Peyer's patch (tissue), 4 donors: ENCODE data around the gene EIF3L. TPM values are rescaled to one million over a fixed set of nuclear protein-coding genes. Genes with fewer than 3 reads are reported as not detected.

Source experiments
- DNase-seq, 3 donors: peaks; one replicate each; pipeline ENCODE4 v3.0.0-alpha.2; 2017 to 2019
- H3K27ac ChIP-seq, 4 donors: fragments of 200-600 bp; sonication (generic); one replicate each; pipeline ENCODE4 v1.5.1; 2016 to 2019
- H3K27me3 ChIP-seq, 2 donors: fragments of 200-600 bp; sonication (generic); one replicate each; pipeline ENCODE4 v1.5.1; 2019
- H3K36me3 ChIP-seq, 3 donors: fragments of 200-600 bp; sonication (generic); one replicate each; pipeline ENCODE4 v1.5.1; 2016 to 2019
- H3K4me1 ChIP-seq, 4 donors: fragments of 200-600 bp; sonication (generic); one replicate each; pipeline ENCODE4 v1.5.1; 2016 to 2019
- H3K4me3 ChIP-seq, 4 donors: fragments of 200-600 bp; sonication (generic); 1 replicate in 3 of 4; 2 replicates in 1 of 4; pipeline ENCODE4 v1.5.1; 2016 to 2019; ENCODE audit warnings: mild to moderate bottlenecking in 1 of 4
- H3K9me3 ChIP-seq, 4 donors: fragments of 200-600 bp; sonication (generic); one replicate each; pipeline ENCODE4 v1.5.1; 2016 to 2019; ENCODE audit warnings: mild to moderate bottlenecking in 1 of 4
- POLR2A ChIP-seq, 2 donors: fragments of 450-650 bp; IDR thresholded peaks; one replicate each; pipeline ENCODE4 v1.5.1; 2017; ENCODE audit warnings: antibody characterized with exemption in 2 of 2, mild to moderate bottlenecking in 2 of 2, moderate library complexity in 2 of 2
- total RNA-seq, 4 donors: library from RNA; depleted of rRNA; stranded (reverse); fragments of >200 nt; gene quantifications; one replicate each; pipeline ENCODE4 v1.1.0, GENCODE V29; 2016
- TF ChIP-seq, protein P1 (sequence below), 6 experiments: fragments of 450-650 bp in 4 of 6; fragments of 200-600 bp in 2 of 6; sonication (generic) in 1 of 6; IDR thresholded peaks; one replicate each; pipeline ENCODE4 v1.5.1; 2017 to 2019; ENCODE audit warnings: antibody characterized with exemption in 6 of 6, mild to moderate bottlenecking in 3 of 6, moderate library complexity in 1 of 6

Gene EIF3L
- total RNA-seq, 4 donors from 2014 or later = 123 to 229 (median 185) TPM

DNA sequence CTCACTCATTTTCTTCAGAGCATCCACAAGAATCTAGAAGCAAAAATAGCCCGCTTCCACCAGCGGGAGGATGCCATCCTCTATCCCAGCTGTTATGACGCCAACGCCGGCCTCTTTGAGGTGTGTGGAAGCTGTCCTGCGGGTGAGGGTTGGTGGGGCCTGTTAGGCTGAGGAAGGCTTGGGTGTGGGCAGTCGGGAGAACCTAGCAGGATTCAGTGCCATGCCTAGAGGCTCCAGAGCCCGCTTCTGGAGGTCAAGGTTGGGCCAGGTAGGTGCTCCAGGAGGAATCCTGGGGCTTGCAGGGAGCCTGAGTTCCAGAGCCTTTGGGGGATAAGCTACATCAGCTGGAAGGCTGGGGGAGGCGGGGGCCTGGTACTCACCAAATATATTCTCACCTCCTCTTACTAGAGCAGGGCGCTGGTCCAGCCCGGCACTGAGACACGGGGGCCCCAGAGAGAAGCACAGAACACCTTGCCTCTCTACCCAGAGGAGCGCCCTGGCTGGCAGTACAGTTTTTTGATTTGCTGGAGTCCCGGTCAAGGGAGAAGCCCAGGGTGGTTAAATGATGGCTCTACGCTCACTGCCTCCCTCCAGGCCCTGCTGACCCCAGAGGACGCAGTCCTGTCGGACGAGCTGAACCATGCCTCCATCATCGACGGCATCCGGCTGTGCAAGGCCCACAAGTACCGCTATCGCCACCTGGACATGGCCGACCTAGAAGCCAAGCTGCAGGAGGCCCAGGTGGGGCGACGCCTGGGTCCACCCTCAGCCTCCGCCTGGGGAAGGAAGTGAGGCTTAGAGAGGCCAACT, 36.1 kb upstream of the EIF3L start:
- TF ChIP-seq, protein P1, sequence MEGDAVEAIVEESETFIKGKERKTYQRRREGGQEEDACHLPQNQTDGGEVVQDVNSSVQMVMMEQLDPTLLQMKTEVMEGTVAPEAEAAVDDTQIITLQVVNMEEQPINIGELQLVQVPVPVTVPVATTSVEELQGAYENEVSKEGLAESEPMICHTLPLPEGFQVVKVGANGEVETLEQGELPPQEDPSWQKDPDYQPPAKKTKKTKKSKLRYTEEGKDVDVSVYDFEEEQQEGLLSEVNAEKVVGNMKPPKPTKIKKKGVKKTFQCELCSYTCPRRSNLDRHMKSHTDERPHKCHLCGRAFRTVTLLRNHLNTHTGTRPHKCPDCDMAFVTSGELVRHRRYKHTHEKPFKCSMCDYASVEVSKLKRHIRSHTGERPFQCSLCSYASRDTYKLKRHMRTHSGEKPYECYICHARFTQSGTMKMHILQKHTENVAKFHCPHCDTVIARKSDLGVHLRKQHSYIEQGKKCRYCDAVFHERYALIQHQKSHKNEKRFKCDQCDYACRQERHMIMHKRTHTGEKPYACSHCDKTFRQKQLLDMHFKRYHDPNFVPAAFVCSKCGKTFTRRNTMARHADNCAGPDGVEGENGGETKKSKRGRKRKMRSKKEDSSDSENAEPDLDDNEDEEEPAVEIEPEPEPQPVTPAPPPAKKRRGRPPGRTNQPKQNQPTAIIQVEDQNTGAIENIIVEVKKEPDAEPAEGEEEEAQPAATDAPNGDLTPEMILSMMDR (IDR thresholded peaks at IDR 0.05) = no peak
- TF ChIP-seq POLR2A (IDR thresholded peaks at IDR 0.05) = no peak
- Histone ChIP-seq H3K4me3 (no peak overlapping the region), H3K36me3 (peaks cover 0 to 6% (median 0%) of the 10 kb centered on the region in 3 donors), H3K27me3 (no peaks in the 10 kb centered on the region), H3K4me1 (peaks cover 7 to 21% (median 11%) of the 10 kb centered on the region in 4 donors), H3K27ac (no peak overlapping the region), H3K9me3 (no peaks in the 10 kb centered on the region)
- no peak for DNase-seq

GRCh38 chr22:37815593-37815992, 33.6 kb upstream of the EIF3L start:
- H3K4me3 ChIP-seq = no peak overlapping the region
- H3K27ac ChIP-seq = no peak overlapping the region
- no peak for DNase-seq
- H3K27me3 ChIP-seq = no peaks in the 10 kb centered on the region
- H3K36me3 ChIP-seq = peaks cover 0 to 6% (median 0%) of the 10 kb centered on the region in 3 donors
- TF ChIP-seq, protein P1 (IDR thresholded peaks at IDR 0.05) = no peak
- TF ChIP-seq POLR2A (IDR thresholded peaks at IDR 0.05) = no peak
- no peaks in the 10 kb centered on the region for H3K9me3 ChIP-seq
- H3K4me1 ChIP-seq = peaks cover 10 to 20% (median 16%) of the 10 kb centered on the region in 4 donors

DNA sequence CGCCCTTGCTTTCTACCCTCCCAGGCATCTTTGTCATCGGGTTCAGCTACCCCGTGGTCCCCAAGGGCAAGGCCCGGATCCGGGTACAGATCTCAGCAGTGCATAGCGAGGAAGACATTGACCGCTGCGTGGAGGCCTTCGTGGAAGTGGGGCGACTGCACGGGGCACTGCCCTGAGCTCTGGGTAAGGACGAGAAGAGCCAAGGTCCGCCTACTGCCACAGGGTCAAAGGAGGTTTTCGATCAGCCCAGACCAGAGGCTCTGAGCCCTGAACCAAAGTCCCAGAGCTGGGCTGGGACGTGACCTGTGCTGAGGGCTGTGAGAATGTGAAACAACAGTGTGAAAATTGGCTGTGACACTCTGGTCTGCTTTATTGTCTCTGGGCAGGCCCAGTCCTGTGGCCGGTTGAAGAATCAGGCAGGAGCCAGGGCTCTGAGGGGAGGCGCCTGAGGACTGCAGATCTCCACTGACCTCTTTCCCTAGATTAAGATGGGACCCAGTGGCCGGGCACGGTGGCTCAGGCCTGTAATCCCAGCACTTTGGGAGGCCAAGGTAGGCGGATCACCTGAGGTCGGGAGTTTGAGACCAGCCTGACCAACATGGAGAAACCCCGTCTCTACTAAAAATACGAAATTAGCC, 32.6 kb upstream of the EIF3L start:
- no peaks in the 10 kb centered on the region for H3K27me3 ChIP-seq
- no peaks in the 10 kb centered on the region for H3K9me3 ChIP-seq
- TF ChIP-seq, protein P1 (IDR thresholded peaks at IDR 0.05) = no peak
- TF ChIP-seq POLR2A (IDR thresholded peaks at IDR 0.05) = no peak

GRCh38 chr22:37817705-37818408, 31.4 kb upstream of the EIF3L start:
- Histone ChIP-seq H3K4me1 (peaks cover 10 to 20% (median 16%) of the 10 kb centered on the region in 4 donors), H3K4me3 (peak overlapping the region; percentile 25 to 55 (median 43)), H3K27ac (peak overlapping the region in 1 of 4 donors; percentile 13), H3K27me3 (no peaks in the 10 kb centered on the region), H3K9me3 (no peaks in the 10 kb centered on the region), H3K36me3 (peaks cover 0 to 6% (median 0%) of the 10 kb centered on the region in 3 donors)
- TF ChIP-seq, protein P1 (IDR thresholded peaks at IDR 0.05) = peak; percentile 87 to 99 (median 96)
- no peak for TF ChIP-seq POLR2A (IDR thresholded peaks at IDR 0.05)
- peak; percentile 76 to 91 (median 91) for DNase-seq

More for the DNA sequence above, 32.6 kb upstream of the EIF3L start:
- no peak for DNase-seq
- peaks cover 10 to 20% (median 16%) of the 10 kb centered on the region in 4 donors for H3K4me1 ChIP-seq
- H3K27ac ChIP-seq = no peak overlapping the region
- no peak overlapping the region for H3K4me3 ChIP-seq
- peaks cover 0 to 6% (median 0%) of the 10 kb centered on the region in 3 donors for H3K36me3 ChIP-seq

DNA sequence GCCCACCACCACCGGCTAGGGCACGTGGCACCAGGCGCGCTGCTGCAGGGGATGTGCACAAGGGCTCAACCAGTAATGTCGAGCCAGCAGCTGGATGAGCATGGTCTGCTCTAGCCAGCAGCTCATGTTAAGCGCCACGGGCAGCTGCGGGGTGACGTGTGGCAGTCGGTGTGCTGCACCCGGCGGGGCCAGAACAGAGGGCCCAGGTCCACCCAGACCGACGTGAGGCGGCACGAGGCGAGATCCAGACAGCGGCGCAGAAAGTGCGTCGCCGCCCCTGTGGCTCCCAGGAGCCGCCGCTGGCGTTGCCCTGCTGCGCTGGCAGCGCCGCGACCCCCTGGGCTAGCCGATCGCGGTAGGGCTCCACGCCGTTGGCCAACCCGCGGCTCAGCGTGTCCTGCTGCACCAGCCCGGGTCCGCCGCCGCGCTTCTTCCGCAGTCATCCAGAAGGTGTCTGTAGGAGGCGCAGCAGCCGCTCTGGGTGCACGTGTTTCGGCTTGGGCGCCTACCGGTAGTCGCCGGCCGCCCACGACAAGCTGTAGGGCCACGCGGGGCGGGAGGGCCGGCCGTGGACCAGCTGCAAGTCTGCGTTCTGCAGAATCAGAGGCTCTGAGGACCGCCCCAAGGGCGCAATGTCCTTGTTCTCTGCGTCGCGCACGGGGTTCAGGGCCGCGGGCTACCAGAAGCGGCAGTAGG, 30.7 kb upstream of the EIF3L start:
- peaks cover 10 to 20% (median 16%) of the 10 kb centered on the region in 4 donors for H3K4me1 ChIP-seq
- no peaks in the 10 kb centered on the region for H3K27me3 ChIP-seq
- peak overlapping the region in 1 of 4 donors; percentile 31 for H3K27ac ChIP-seq
- no peaks in the 10 kb centered on the region for H3K9me3 ChIP-seq
- H3K36me3 ChIP-seq = peaks cover 0 to 6% (median 0%) of the 10 kb centered on the region in 3 donors
- peak overlapping the region; percentile 25 to 55 (median 43) for H3K4me3 ChIP-seq
- DNase-seq = peak; percentile 58 to 84 (median 84)
- no peak for TF ChIP-seq POLR2A (IDR thresholded peaks at IDR 0.05)
- TF ChIP-seq, protein P1 (IDR thresholded peaks at IDR 0.05) = peak in 5 of 6 experiments; percentile 16 to 56 (median 49)
